RCC 7860 (cell line): ENCODE results near the gene C6.
A peak's percentile ranks its signal among the peaks of the same experiment; 100 is the strongest.
"Not testable (repeated sequence)": the region's sequence is repeated elsewhere in the genome, so short reads cannot be mapped to it uniquely, and the experiment has no call there.

Experiments
- DNase-seq: peaks from one replicate; pipeline ENCODE4 v3.0.0-alpha.2; 2015; ENCODE audit warnings: low spot score
- FAIRE-seq: peaks from 2 replicates; lab custom pipeline; 2012; peaks lifted over from hg19 to GRCh38; lab: Jason Lieb, UNC

The C6 gene

DNA sequence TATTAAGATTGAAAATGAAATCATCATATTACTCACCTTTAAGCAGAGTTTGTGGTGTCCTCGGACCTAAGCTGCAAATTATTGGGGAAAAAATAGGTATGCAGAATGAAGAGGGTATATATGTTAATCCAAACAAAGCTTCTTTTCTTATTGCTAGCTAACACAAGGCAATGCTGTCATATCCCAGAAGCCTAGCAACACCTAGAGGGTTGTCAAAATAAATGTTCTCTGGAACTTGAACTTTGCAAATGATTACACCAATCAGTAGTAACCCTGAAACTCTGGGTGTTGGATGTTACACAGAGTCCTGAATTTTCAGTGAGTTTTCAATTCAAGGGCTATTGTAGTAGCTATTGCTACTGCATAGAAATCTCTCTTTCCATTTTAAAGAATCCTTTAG, at the start of gene C6:
C6 (minus strand) TSS at position 193 of the 400 bp plus-strand sequence. CDS start 10,302 bp downstream, outside the sequence.
- FAIRE-seq (no peak), DNase-seq (no peak)

GRCh38 chr5:41256400-41256799, 43.1 kb upstream of the C6 start:
- DNase-seq, result no peak
- FAIRE-seq, result no peak

GRCh38 chr5:41253109-41253508, 39.8 kb upstream of the C6 start:
- FAIRE-seq, result no peak
- no peak for DNase-seq

DNA sequence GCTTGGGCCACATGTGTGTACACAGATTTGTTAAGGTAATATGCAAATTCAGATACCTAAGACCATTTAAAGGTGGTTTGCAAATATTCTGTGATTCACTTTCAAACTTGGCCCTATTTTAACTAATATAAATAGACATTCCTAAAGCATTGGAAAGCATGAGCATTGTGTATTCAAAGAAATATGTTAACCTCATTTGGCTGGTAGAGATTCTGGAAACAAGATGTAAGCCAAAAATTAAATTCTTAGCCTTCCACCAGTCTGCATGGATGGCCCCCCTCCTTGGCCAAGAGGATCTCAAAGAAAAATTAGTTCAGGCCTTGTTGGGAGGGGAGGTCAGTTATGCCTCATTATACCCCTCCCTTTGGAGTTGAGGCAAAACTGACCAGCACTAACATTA, 38.7 kb upstream of the C6 start:
- DNase-seq (no peak), FAIRE-seq (no peak)

DNA sequence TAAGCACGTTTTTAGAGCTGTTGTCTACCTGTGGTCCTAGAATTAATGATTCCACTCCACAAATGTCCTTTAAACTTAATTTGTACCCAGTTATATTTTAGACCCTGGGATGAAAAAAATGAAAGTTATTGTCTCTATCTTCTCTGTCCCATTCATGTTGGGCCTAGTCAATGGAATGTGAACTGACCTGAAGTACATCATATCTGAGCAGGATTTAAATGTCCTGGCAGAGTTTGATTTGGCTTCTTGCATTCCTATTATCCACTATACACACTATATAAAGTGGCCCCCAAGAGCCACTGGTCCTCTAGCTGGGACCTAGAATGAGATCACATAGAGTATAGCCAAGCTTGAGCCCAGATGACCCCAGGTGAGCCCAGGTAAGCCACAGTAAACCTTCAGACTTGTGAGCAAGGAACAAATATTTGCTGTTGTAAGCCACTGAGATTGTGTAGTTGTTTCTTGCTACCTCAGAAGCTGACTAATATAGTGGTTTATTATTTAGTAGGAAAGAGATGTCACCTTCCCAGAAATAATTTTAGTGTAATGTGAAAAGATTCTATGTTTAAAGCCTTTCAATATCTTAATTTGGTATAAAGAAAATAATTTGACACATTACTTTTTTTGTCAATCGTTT, 37.1 kb upstream of the C6 start:
- DNase-seq, result no peak
- no peak for FAIRE-seq

DNA sequence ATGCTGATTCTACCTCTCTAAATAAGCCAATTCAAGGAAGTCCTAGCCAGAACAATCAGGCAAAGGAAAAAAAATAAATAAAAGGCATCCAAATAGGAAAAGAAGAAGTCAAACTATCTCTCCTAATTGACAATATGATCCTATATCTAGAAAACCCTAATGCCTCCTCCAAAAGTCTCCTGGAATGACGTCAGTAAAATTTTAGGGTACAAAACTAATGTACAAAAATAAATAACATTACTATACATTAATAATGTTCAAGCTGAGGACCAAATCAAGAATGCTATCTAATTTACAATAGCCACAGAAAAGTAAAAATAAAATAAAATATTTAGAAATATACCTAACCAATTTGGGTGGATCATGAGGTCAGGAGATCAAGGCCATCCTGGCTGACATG, 33.8 kb upstream of the C6 start:
- no peak for DNase-seq
- no peak for FAIRE-seq

DNA sequence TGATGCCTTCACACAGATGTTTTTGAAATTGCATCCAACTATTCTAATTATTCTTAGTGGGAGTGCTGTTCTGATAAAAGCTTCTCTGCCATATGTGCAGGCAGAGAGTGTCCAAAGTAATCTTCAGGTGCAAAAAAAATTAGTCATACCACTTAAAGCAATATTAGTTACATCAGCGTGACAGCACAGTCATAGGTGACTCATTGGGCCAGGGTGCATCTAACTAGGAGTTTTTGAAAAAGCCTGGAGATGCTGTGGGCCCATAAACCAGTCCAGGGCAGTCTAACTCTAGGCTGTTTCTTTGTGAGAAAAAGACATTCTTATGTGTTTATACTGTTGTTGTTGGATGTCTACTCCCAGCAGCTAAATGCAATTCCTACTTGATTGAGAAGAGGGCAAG, 33.0 kb upstream of the C6 start:
- DNase-seq (peak; percentile 84), FAIRE-seq (peak; percentile 93)

- FAIRE-seq, result no peak
- DNase-seq, result no peak
Observed at GRCh38 chr5:41243558-41243957, 30.2 kb upstream of the C6 start.

DNA sequence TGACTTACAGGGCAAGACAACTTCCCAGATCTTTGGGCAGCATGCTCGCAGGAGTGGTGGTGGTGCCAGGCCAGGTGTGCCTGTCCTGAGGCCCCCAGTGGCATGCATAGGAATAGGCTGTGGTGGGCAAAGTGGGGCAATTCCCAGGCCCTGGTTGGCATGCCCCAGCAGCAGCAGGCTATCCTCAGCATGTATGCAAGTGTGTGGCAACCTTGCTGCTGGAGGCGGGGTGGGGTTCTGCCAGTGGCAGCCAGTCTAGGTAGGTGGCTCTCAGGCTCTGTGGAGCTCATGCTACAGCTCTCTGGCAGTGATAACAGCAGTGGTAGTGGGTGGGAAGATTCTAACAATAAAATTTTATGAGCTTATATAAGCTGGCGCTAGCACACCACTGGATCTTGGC, 27.7 kb upstream of the C6 start:
- no peak for DNase-seq
- no peak for FAIRE-seq

- DNase-seq (no peak), FAIRE-seq (no peak)
Observed at GRCh38 chr5:41240390-41240789, 27.1 kb upstream of the C6 start.

- FAIRE-seq, result no peak
- no peak for DNase-seq
Observed at GRCh38 chr5:41234475-41234874, 21.1 kb upstream of the C6 start.

GRCh38 chr5:41232797-41233196, 19.5 kb upstream of the C6 start:
- no peak for DNase-seq
- FAIRE-seq, result peak; percentile 68

GRCh38 chr5:41230276-41230675, 16.9 kb upstream of the C6 start:
- FAIRE-seq, DNase-seq: not testable (repeated sequence)

GRCh38 chr5:41223962-41224361, 10.6 kb upstream of the C6 start:
- DNase-seq, result no peak
- FAIRE-seq, result peak; percentile 30

DNA sequence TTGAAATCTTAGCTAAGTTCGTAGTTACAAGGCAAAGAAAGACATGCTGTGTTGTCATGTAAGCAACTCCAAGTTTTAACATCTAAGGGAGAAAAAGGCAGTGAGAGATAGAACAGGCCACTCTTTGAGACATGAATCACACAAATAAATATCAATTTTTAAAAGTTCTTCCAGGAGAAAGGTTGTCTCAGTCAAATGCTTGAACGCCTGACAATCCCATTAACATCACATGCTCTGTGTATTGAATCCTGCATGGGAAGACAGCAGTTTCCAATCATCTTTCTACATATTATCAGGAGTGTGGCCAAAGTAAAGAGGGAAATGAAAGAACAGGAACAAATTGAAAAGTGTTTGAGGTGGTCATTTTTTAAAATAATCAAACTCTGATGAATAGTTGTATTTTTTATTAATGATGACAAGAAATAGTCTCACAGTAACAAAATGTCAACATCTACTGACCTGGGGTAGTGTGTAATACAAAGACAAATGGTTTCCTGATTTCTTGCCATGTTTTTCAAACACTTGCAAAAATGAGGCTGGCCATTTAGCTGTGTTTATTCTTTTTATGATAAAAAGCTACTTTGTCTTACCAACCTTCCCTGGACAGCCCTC, 6.4 kb upstream of the C6 start:
- FAIRE-seq, result no peak
- DNase-seq, result no peak

DNA sequence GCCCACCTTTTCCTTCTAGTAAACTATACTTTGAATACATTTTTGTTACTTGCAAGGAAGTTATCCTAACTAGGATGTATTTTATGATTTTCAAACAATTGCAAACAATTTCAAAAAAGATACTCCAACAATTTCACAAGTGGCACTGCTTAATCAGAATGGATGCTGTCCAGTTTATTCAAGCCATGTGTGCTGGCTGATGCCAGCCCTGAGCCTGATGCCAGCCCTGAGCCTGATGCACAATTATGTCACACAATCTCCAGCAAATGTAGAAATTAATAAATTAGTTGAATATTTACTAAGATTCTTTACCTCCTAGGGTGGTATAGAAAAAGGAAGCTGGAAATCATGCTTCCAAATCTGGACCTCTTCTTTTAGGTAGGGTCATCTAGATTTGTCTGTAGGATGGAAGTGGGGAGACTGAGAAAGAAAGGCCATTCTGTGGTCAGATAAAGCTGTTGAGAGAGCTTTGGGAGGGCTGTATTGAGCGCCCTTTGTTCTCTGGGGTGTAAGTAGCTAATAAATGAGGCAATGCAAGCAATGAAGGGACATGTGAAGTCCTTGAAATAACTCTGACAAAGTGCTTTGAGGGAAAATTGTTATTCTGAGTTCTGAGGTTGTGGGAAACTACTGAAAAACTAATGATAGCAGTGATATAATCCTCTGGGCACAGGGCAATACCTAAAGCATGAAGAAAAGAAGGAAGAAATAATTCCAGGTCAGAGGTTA, 5.8 kb upstream of the C6 start:
- DNase-seq (no peak), FAIRE-seq (no peak)

DNA sequence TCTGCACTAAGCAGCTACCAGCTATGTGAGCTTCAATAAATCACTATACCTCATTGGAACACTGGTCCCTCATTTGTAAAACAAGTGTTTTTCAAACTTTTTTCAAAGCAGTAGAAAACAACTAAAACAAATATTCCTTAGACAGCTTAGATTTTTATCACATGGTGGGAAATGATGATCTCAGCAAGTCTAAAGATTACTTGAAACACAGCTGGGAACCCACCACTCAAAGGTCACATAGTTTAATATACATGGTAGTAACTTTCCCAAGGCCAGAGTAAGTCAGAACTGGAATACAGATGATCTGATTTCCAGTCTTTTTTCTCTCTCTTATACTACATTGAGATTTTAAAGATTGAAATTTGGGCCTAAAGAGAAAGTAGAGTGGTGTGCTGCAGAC, 850 bp upstream of the C6 start:
- no peak for DNase-seq
- FAIRE-seq, result no peak

DNA sequence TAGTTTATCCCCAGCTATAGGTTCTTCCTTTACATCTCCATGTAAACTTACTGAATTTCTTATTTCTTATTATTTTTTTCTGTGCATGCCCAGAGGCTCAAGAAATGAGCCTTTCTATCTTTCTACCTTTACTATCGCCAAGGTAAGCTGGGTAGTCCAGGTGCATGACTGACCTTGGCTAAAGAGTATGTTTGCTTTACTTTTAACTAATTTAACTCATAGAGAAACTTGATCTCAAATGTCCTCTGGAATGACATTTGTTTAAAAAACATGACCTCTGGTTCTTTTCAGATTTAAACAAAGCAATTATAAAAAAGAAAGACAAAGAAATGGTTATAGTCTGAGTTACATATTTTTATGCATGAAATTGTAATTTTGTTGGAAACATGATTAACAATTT, 397 bp downstream of the C6 start:
- FAIRE-seq, result peak; percentile 15
- no peak for DNase-seq

DNA sequence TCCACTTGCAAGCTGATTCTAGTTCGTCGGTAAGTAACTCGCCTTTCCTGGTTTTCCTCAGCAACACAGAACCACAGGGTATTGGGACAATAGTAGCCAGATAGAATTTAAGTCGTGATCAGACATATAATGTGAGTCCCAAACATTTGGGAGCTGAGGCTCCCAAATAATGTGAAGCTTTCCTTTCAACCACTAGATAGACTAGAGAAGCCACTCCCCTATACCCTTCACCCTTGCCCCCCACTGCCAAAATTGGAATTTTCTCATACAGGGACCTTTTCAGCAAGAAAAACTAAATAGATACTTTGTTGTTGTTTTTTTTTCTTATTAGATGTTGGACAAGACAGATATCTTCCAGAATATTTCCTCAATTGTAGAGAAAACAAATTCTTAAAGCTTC, 1.9 kb downstream of the C6 start:
- no peak for FAIRE-seq
- DNase-seq, result no peak

- FAIRE-seq, DNase-seq: not testable (repeated sequence)
Observed at GRCh38 chr5:41205475-41205874, 7.9 kb downstream of the C6 start.

DNA sequence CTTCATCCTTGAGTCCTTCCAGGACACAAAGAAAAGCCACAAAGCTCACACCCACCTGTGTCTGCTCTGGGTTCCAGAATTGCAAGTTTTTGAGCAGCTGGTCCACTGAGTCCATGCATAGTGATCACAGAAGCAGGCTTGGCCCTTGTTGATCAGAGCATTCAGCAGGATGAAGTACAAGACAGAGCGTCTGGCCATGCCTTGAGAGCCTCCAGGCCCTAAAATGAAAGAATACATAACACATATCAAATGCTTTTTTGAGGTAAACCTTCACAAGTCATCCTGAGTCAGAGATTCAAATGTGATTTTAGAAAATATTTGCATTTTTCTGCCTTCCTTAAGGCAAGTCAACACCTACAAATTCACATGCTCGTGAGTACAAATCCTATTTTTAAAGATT, 10.3 kb downstream of the C6 start:
- no peak for FAIRE-seq
- DNase-seq, result no peak

DNA sequence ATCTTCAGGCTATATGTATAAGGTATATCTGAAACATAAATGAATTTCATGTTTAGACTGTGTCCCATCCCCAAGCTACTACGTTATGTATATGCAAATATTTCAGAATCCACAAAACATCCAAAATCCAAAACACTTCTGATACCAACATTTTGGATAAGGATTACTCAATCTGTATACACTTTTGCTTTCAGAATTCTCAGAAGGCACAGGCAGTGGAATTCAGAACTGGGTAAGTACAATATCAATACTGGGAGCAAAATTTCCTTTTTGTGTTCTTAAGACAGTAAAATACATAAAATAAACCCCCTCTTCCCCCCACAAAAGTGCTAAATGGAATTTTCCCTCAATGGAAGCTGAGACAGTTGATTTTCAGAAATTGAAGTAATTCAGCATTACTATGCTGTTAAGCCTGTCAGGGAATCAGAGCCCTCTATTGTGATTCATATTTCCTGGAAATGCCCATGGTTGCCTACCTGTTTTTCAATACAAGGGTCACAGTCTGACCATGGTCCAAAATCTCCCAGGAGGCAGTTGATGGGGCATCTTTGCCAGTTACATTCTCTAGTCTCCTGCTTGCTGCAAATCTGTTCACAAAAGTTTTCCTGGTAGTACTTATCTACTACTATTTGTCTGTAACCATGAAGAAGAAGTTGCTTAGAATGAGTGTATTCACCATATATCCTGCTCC, 12.1 kb downstream of the C6 start:
- FAIRE-seq (no peak), DNase-seq (no peak)
